G401.6 (cell line): ENCODE data around the gene MAPK8IP3.

ENCODE experiments used
- FAIRE-seq: peaks from 2 replicates; lab custom pipeline; 2012; peaks lifted over from hg19 to GRCh38; lab: Jason Lieb, UNC

MAPK8IP3 gene

DNA sequence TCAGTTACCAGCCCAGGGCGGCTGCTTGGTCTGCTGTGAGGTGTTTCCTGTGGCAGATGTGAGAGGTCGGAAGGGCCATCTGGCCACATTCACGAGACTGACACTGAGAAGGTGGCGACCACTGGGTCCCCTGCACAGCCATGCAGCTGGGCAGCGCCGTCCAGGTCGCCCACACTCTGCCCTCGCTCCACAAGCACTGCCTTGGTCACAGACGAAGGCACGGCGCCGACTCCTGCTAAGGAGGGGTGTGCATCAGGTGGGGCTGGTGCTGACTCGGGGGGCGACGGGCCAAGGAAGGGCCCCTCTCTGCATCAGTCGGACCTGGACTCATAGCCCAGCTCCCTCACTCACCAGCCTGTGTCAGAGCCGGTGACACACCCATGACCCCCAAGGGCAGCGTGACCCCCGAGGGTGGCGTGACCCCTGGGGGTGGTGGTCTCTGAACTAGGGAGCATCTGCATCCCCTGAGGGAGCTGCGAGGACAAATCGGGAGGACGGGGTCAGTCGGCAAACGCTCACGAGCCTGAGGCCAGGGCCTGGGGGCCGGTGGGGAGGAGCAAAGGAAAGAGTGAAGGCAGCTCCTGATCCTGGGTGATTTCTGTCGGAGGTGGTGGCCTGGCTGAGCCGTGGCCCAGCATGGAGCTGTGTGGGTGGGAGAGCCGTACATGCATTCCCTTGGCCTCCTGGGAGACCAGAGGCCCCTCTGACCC lies 34.9 kb downstream of the MAPK8IP3 start:
- FAIRE-seq: no peak

DNA sequence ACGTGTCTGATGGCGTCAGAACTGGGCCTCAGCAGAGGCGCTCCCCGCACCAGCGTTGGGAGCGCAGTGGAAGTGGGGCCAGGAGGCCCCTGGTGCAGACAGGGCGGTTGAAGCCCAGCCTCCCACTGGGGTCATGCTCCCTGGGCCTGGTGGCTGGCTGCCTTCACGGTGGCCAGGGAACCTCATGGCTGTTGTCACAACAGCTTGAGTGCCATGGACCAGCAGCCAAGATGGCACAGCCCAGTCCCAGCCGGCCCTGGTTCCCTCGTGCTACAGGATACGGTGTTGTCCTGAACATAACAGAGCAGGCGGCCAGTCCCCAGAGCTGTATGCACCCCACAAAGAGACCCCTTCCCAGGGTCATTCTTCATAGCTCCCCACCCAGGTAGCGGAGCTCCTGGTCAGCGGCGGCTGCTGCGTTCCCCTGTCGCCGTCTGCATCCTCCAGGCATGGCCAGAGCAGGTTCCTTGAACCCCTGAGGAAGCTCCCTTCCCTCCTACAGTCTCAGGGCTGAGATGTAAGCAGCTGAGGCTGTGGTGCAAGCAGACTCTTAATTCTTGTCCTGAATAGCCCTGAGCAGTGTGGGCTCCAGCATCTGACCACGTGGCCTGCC lies 35.7 kb downstream of the MAPK8IP3 start:
- no peak for FAIRE-seq

DNA sequence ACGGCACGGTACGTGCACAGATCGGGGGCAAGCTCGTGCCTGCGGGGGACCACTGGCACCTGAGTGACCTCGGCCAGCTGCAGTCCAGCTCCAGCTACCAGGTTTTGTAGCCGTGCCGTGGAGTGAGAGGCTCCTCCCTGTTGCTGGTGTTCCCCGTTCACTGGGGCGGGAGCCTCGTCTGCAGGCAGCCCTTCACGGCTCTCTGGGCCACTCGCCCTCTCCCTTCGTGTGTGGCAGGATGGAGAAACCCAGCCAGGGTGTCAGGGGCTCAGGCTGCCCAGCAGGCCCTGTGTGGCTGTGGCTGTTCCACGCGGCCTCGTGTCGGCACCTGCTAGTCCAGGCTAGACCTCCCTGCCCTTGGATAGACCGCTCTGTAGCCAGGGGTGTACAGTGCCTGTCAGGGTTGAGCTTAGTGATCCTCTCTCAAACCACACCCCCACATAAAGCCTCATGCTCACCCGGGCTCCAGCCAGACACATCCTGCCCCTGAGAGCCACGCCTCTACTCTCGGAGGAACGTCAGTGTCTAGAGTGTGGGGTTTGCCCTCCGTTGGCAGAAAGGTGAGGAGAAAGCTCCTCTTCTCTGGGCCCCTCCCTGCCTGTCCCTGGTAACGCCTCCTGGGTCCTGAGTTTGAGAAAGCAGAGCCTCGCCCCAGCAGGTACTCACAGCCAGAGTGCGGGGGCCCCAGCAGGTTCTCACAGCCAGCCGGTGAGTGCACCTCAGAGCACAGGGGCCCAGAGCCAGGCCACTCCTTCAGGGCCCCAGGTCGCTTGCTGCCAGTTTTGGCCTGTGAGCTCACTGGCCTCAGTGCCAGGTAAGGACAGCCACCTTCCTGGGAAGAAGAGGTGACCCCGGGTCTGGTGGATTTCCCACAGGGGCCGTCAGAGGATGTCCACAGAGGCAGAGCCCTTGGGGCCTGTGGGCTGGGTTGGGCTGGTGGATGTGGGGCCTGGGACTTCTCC lies 37.7 kb downstream of the MAPK8IP3 start:
- FAIRE-seq: no peak

DNA sequence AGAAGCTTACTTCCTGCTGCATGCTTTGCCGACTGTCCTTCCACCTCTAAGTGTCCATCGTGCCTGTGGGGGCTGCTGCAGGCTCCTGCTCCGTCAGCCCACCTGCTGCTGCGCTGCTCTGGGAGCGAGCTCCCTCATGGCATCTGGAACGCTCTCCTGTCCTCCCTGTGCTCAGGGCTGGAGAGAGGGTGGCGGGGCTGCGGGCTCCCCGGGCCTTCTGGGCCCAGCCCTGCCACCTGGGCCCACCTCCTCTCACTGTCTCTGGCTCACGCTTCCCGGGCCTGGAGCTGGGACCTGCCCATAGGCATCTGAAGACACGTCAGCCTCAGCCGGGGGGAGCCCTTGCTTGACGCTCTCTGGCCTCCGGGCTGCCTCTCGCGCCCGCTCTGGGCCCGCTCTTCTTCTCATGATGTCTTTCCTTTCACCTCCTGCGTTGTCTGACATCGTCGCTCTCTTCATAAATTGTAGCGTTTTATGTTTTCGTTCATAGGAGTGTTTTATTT lies 38.4 kb downstream of the MAPK8IP3 start:
- FAIRE-seq: no peak

DNA sequence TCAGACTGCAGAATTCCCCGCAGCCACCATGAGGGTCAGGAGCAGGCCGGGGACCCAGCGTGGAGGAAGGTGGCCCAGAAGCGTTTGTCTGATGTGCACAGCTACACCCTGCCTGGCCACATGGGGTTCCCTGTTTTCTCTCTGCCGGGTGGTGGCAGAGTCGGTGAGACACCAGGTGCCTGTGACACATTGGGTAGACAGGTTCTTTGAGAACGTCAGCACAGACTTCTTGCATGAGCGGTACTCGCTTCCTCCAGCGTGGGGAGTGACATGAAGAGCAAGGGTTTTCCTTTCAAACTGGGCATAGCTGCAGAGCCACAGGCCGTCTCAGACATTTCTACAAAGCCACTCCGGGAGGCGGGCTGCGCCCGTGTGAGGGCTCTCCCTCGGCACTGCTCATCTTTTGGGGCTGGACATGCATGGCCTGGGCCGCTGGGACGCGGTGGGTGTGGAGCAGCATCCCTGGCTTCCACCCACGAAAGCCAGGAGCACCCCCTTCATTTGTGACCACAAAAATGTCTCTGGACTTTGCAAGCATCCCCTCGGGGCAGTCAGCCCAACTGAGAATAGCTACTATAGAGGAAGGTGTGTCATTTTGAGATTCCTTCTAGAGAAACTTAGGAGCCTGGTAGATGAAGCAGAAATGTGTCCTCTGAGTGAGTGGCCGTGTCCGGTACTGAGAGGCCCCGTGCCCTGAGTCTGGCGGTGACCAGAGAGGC lies 39.3 kb downstream of the MAPK8IP3 start:
- FAIRE-seq: no peak

DNA sequence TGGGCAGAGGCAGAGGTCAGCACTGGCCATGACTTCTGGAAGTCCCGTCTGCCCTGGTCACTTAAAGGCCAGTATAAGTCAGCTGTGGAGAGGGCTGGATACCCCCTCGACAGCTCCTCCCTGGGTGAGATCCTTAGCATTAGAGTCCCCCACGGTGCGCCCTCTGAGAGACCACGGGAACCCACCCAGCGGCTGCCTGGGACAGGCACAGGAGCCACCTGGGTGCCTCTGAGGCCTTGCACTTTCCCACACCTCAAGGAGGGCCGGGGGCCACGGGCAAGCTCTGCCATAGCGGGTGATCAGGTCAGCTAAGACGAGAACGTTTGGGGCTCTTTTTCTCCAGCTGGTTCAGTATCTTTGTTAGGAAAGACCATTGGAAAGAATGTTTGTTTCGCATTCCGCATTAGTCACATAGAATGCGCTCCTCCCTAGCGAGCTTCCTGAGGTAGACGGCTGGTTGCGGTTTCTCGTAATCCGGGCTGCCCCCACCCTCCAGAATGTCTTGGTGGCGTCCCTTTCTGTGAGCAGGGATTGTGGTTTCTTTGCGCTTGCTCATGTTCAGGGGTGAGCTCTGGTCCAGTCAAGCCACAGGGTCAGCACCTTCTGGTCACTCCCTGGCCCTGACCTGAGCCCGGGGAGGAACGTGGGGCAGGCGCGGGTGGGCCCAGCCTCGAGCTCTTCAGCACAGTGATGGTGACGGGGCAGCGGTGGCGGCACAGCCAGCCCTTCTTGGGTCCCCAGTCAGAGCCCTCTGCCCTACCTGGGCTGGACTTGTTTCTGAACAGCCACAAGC lies 40.1 kb downstream of the MAPK8IP3 start:
- no peak for FAIRE-seq

DNA sequence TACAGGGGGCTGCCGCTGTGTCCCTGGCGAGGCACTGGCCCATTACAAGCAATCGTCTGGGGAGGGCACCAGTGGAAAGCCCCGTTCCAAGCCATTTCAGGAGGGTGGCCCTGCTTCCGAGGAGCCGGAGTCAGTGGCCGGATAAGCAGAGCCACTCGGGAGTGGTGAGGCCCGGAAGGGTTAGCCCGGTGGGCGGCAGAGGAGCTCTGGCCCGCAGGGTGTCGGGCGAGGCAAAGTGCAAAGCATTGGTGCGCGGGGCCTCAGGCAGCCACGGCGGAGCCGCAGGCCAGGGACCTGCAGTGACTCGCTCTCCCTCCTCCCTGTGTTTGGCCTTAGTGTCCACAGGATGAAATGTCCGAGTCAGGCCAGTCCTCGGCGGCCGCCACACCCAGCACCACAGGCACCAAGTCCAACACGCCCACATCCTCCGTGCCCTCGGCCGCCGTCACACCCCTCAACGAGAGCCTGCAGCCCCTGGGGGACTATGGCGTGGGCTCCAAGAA lies 40.7 kb downstream of the MAPK8IP3 start:
- FAIRE-seq: no peak

DNA sequence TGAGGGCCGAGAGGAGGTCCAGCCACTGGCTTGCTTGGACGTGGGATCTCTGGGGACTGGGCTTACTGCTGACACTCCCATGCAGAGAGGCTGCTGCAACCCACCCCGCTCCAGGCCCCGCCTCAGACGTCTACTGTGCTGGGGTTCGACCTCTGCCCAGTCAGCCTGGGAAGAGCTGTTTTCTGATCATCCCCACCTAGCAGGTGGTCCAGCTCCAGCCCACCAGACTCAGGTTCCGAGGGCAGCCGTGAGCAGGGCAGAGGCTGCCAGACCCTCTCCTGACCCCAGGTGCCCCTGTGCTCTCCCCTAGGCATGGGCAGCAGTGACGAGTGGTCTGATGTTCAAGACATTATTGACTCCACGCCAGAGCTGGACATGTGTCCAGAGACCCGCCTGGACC lies 41.9 kb downstream of the MAPK8IP3 start:
- no peak for FAIRE-seq

DNA sequence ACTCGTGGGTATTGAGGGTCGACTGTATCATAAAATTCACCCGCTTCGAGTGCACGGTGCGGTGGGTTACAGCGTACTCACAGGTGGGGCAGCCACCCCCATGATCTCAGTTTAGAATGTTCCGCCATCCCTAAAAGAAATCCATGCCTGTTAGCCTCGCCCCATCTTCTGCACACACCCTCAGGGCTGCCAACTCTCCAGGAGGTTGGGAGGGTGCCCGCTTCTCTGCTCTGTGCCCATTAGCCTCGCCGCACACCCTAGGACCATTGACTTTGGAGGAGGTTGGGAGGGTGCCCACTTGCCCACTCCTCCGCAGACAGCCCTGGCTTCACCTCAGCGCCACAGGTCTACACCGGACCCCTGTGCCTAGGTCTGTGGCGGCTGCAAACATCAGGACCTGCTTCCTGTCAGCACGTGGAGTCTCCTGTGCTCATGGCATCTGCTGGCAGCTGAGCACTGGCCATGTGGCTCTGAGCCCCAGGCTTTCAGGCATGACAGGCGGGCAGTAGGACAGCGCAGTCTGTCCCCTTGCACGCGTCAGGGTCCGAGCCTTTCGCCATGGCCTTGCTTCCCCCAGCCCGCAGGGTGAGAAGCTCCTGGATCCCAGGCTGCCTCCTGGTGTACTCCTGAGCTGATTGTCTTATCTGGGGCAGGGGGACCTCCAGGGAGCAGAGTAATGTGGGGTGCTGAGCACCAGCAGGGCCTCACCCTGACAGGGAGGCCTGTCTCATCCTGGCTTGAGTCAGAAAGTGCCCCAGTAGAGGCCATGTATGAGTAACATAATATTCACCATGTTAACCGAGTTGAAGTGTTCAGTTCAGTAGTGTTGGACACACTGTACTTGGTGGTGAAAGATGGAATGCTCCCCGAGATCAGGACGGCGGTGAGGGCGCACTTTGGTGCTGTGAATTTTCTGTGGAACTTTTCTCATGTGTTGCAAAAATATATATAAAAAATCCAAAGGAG lies 43.4 kb downstream of the MAPK8IP3 start:
- FAIRE-seq: no peak

DNA sequence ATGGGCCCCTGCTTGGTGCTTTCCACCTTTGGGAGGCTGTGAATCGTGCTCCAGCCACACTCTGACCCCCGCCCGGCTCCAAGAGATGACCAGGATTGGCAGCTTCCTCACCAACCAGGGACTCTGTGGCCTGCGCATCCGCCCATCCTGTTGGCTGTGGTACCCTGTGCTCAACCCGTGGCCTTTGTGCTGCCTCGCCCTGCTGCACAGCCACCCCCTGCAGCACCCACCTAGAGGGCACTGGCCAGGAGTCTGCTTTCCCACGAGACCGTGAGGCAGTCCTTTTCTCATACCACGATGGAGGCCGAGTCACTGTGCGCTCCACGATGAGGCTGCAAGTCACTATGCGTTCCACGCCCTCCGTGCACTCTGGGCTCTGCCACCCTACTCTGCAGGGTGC lies 46.0 kb downstream of the MAPK8IP3 start:
- FAIRE-seq: no peak

DNA sequence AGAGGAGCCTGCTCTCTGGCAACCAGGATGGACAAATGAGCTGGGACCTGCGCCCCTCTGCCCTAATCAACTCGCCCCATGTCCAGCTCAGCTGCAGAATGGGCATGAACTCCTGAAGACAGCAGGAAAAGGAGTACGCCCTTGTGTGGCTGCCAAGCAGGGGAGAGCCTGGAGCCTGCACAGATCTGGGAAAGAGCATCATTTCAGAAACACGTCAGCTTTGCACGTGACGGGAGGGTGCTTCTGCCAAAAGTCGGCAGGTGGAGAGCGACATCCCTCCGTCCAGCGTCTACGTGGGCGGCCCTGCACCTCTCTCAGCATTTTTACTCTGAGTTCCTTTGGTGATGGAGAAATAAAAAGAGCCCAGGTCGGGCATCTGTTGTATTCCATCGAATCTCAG lies 46.9 kb downstream of the MAPK8IP3 start:
- FAIRE-seq: no peak

DNA sequence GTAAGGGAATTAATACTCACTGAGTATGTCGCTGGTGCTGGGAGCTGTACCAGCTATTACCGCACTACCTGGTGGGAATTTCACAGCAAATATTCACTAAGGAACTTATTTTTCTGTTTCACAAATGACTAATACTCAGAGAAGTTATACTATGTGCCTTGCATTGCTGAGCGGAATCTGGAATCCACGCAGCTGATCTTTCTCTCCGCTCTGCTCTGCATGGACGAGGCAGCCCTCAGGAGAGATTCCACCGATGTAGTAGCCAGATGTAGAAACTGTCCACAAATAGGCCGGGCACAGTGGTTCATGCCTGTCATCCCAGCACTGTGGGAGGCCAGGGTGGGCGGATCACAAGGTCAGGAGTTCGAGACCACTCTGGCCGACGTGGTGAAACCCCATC lies 48.2 kb downstream of the MAPK8IP3 start:
- FAIRE-seq: no peak

DNA sequence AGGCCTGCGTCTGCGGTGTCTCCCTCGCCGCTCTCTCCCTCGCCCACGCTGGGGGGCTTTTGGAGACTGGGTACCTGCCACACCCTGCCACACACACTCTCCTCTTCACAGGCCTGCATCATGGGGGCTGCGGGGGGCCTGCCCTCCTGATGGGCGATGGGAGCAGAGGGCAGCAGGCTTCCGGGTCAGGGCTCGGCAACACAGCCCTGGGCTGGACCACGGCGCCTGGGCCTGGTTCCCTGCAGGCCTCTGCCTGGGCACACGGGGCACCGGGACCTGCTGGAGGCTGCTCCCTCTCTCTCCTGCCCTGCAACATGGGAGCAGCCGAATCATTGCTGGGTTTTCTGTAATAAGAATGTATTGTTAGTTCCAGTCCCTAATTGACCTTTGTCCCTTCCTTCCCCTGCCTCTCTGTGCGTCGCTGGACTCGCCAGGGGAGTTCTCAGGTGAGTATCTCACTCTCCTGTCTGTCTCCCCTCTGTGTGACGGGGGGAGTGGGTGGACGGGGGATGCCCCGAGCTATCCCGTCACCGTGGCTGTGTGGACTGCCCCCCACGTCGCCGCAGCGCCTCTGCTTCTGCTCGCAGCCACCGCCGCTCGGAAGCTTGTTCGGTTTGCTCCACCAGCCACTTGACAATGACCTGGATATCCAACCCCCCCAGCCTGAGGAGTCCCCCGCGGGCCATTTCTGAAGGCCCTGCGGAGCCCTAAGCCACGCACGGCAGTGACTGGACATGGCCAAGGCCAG lies 51.9 kb downstream of the MAPK8IP3 start:
- no peak for FAIRE-seq

DNA sequence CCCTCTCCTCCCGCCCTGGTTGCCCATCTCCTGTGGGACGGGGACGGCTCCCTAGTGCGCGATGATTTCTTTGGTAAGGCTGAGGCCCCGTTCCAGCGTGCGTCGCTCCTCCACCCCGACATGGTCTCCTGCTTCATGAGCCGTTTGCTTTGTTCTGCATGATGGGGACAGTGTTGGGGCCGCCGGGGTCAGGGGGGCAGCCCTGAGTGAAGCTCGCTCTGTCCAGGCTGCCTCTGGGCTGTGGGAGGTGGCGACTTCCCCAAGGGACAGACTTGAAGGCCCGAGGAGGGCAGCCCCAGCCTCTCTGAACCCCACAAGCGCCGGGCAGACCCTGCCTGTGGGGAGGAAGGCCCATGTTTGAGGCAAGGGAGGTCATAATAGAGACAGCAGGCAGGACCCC lies 52.9 kb downstream of the MAPK8IP3 start:
- FAIRE-seq: no peak

DNA sequence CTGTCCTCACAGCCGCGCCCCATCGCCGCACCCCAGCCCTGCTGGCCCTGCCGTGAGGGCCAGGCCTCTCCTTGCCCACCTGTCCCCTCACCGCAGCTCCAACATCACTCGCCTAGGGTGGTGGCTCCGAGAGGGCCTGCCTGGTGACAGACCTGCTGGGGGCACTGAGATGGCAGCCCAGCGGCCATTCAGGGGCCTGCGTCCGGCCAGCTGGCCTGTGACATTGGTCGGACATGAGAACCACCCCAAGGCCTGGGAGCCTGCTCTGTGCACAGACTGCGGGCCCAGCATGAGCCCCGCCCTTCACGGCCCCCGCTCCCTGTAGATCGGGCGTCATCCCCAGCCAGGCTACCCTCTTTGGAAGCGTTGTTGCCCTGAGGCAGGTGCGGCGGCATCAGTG lies 53.5 kb downstream of the MAPK8IP3 start:
- FAIRE-seq: no peak

DNA sequence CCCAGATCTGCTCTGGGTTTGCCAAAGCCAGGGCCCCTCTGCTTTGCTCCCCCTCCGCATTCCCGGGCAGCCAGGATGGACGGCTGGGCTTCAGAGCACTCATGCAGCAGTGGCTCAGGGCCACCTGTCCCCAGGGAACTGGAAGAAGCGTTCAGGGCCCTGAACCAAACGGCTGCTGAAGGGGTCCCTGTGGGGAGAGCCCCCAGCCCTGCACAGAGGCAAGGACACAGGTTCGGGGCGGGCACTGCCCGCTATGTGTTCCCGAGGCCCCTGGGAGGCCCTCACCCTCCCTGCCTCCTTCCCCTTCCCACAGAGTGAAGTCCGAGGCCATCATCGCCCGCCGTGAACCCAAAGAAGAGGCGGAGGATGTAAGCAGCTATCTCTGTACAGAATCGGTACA lies 54.9 kb downstream of the MAPK8IP3 start:
- no peak for FAIRE-seq

DNA sequence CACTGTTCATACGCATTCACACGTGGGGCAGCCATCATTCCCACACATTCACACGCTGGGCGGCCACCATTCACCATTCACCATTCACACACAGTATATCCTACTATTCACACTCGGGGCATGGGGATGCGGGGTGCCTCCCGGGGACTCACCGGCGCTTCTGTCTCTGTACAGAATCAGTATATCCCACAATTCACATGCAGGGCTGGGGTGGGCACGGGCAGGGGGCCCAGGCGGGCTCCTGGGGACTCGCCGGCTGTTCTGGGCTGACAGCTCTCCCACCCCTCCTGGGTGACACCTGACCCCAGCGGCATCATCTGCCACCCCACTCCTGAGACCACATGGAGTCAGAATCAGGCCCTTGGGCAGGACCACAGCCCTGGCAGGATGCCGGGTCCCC lies 55.8 kb downstream of the MAPK8IP3 start:
- no peak for FAIRE-seq

DNA sequence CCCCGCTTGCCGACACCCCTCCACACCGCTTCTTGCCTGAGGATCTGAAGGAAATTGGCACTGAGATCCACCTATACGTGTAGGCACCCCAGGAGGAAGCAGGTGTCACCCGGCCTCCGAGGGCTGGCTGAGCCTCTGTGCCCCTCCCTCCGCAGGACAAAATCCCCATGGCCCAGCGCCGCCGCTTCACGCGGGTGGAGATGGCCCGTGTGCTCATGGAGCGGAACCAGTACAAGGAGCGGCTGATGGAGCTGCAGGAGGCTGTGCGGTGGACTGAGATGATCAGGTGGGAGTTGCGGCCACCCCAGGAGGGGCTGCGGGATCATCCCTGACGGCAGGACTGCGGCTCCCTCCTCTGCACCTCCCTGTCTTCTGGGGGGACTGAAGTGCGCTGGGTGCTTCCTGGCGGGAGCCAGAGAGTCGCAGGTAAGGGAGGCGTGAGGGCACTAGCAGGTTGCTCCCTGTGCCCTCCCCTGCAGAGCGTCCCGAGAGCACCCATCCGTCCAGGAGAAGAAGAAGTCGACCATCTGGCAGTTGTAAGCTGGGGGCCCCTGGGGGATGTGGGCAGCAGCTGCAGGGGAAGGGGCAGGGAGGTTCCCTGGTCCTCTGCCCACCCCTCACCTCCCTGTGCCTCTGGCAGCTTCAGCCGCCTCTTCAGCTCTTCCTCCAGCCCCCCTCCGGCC lies 56.3 kb downstream of the MAPK8IP3 start:
- no peak for FAIRE-seq
